C1 segment of cervical spinal cord (tissue), 14 donors: Measurements from ENCODE around the gene TTI1.

Source experiments
- DNase-seq, 14 donors: peaks; one replicate each; lab custom pipeline; 2025; lab: John Stamatoyannopoulos, UW

Gene TTI1

DNA sequence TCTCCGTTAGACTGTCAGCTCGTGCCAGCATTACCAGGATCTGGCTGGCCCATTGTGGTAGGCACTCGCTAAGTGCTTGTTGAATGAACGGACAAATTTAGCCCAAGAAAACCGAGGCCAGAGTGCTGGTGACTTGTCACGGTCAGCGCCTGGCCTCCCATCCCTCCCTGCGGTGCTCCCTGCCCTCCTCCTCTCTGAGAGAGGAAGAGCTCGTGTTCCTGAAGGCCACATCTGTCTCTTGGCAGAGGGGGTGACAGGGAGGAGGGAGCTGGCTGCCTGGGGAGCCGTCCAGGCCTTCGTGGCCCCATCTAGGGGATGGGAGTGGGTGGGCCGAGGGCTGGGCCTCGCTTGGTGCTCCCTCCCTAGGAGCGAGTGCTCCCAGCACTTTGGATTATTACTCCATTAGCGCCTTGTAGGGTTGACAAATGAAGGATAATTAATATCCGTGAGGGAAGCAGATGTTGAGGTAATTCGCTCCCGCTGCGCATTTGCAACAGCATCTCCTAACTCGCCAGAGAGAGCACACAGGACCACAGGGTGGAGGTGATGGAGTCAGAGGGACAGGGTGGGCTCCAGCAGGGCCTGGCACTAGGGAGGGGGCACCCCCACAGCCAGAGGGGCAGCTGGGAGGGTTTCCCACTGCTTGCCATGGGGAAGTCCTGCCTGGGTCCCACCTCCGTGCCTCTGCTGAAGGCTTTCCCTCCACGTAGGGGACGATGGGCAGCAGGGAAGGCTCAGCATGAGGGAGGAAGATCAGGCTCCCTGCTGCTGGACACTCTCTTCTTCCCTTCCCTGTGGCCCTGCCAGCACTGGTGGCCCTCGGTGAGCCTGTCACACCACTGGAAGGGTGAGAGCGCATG lies 93.3 kb downstream of the TTI1 start:
- no peak for DNase-seq

DNA sequence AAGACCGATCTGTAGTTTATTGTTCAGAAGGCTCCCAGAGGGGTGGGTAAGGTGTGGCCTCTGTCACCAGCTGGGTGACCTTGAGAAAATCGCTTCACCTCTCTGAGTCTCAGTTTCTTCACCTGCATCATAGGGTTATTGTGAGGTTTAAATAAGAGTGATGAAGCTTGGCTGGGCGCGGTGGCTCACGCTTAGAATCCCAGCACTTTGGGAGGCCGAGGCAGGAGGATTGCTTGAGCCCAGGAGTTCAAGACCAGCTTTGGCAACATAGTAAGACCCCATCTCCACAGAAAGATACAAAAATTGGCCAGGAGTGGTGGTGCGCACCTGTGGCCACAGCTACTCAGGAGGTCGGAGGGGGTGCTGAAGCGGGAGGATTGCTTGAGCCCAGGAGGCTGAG lies 94.3 kb downstream of the TTI1 start:
- no peak for DNase-seq

DNA sequence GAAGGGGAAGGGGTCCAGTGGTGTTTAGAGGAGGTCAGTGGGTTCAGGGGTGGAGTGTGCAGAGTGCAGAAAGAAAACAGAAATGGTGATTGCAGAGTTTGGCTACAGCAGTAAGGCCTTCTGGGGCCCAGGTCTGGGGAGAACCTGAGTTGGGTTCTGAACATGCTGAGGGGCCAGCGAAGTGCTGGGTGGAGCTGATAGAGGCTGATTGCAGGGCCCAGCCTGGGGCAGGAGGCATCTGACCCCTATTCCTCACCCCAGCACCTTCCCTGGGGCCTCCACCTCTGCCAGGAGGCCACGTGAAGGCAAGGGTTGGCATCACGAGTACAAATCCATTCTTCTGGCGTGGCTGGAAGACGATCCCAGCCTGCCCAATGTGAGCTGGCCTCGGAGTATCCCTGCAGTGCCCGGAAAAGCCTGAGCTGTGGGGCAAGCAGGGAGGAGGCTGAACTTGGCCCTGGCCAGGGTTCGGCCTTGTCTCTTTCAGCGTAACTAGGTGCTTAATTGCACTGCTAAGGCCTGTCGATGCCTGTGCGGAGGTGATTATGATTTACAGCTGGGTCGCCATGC lies 95.0 kb downstream of the TTI1 start:
- DNase-seq = no peak

- DNase-seq = no peak
These were observed 95.6 kb downstream of the TTI1 start for GRCh38 chr20:37937686-37938085.

- DNase-seq = no peak
These were observed 96.8 kb downstream of the TTI1 start for GRCh38 chr20:37936451-37936850.

DNA sequence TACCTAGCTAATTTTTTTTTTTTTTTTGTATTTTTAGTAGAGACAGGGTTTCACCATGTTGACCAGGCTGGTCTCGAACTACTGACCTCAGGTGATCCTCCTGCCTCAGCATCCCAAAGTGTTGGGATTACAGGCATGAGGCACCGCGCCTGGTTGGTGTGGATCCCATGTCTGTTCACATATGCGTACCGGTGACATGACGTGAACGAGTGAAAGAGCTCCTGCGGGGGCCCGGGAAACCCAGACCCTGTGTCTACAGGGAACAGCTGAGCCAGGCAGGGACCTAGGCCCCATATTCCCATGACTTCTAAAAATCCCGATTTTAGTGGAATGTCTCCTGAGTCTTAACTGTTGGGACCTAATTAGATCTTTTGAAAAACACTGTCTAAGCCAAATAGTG lies 97.2 kb downstream of the TTI1 start:
- DNase-seq = no peak

DNA sequence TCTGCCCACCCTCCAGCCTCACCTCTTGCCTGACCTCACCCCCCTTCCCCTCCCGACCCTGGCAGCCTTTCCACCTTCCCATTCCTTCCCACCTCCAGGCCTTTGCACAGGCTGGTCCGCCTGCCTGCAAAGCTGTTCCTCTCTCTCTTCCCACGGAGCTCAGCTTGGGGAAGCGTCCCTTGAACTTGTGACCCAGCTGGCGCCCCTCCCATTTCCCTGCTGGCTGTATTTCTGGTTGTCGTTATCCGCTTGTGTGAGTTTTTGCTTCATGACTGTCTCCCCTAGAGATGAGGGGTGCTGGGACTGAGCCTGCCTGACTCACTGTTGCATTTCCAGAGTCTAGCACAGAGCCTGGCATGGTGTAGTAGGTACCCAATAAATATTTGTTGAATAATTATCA lies 97.8 kb downstream of the TTI1 start:
- DNase-seq = no peak

GRCh38 chr20:37934634-37935375 lies 98.5 kb downstream of the TTI1 start:
- no peak for DNase-seq

- DNase-seq = no peak
These were observed 99.2 kb downstream of the TTI1 start for GRCh38 chr20:37933786-37934633.
